DMS79 treated with DMSO at 0.1 percent for 48 hours (cell line): ENCODE measurements around the gene TPRN.
"Not testable (repeated sequence)": the region's sequence is repeated elsewhere in the genome, so short reads cannot be mapped to it uniquely, and the experiment has no call there.

Experiments used
- DNase-seq: peaks from one replicate; lab custom pipeline; 2025; lab: John Stamatoyannopoulos, UW

Gene TPRN

GRCh38 chr9:137200311-137201204 lies at the start of gene TPRN:
Gene TPRN, minus strand, starts transcription at chr9:137200741. Its CDS starts 30 bp downstream, at chr9:137200711.
- peak; percentile 98 for DNase-seq

- DNase-seq = no peak
Measured at GRCh38 chr9:137247916-137248175, 47.3 kb upstream of the TPRN start.

- DNase-seq = peak; percentile 23
Measured at GRCh38 chr9:137247135-137247915, 46.8 kb upstream of the TPRN start.

- DNase-seq = peak; percentile 51
Measured at GRCh38 chr9:137245450-137246421, 45.2 kb upstream of the TPRN start.

- peak; percentile 47 for DNase-seq
Measured at GRCh38 chr9:137244486-137245449, 44.2 kb upstream of the TPRN start.

GRCh38 chr9:137243626-137244485 lies 43.3 kb upstream of the TPRN start:
- no peak for DNase-seq

- not testable (repeated sequence) for DNase-seq
Measured at GRCh38 chr9:137243266-137243625, 42.7 kb upstream of the TPRN start.

- no peak for DNase-seq
Measured at GRCh38 chr9:137242269-137243203, 42.0 kb upstream of the TPRN start.

GRCh38 chr9:137241490-137242268 lies 41.1 kb upstream of the TPRN start:
- no peak for DNase-seq

GRCh38 chr9:137240841-137241489 lies 40.4 kb upstream of the TPRN start, which contains the start of gene TUBB4B:
Gene TUBB4B, plus strand, starts transcription at chr9:137241287. Its CDS starts 74 bp downstream, at chr9:137241361.
- peak; percentile 99 for DNase-seq

- DNase-seq = peak; percentile 69
Measured at GRCh38 chr9:137240318-137240840, 39.8 kb upstream of the TPRN start.

GRCh38 chr9:137239541-137240200 lies 39.1 kb upstream of the TPRN start:
- DNase-seq = peak; percentile 54

GRCh38 chr9:137237759-137238726 lies 37.5 kb upstream of the TPRN start:
- no peak for DNase-seq

- DNase-seq = peak; percentile 5
Measured at GRCh38 chr9:137236936-137237421, 36.4 kb upstream of the TPRN start.
